Motor neuron (in vitro differentiated cells): ENCODE results near the gene DCC. TPM values are rescaled to one million over a fixed set of nuclear protein-coding genes. Genes with fewer than 3 reads are reported as not detected.
"Not testable (repeated sequence)": the region's sequence is repeated elsewhere in the genome, so short reads cannot be mapped to it uniquely, and the experiment has no call there.

Experiments used
- ATAC-seq, 8 experiments: fragments of 200-7000 bp; cut with Tn5 transposase; replicated peaks in 6 of 8; 2 replicates each; pipeline ENCODE4 v1.8.0; 2021; ENCODE audit warnings: mild to moderate bottlenecking in 8 of 8, moderate library complexity in 8 of 8
- H3K27ac ChIP-seq, 2 donors: fragments of 250-450 bp; sonication (Bioruptor Pico); 2 replicates each; pipeline ENCODE4 v1.9.0; 2021; ENCODE audit warnings: antibody characterized with exemption in 2 of 2, mild to moderate bottlenecking in 2 of 2, moderate library complexity in 1 of 2
- H3K4me1 ChIP-seq, 2 donors: fragments of 250-450 bp; sonication (Bioruptor Pico); replicated peaks in 1 of 2; 2 replicates each; pipeline ENCODE4 v1.6.1; 2021; ENCODE audit warnings: antibody characterized with exemption in 2 of 2, mild to moderate bottlenecking in 2 of 2, moderate library complexity in 1 of 2
- H3K4me3 ChIP-seq, 5 donors: fragments of 250-450 bp; sonication (Bioruptor Pico); 2 replicates each; pipeline ENCODE4 v1.9.0; 2021; ENCODE audit warnings: antibody characterized with exemption in 5 of 5, mild to moderate bottlenecking in 5 of 5, moderate library complexity in 4 of 5
- WGBS, 10 experiments: fragments of 450-650 bp; shearing (Covaris generic); methylation state at CpG; one replicate each; pipeline ENCODE4 v1.0.0; 2022; 5-methylcytosine and 5-hydroxymethylcytosine counted together
- in situ Hi-C, 9 experiments: fragments of 400-800 bp; cut with MboI; loops; one replicate each; pipeline ENCODE4 v1.15.0; 2021; ENCODE audit warnings: low sequenced_read_pairs in 9 of 9, low pct_unique_long_range_greater_than_20kb in 2 of 9; ENCODE audit not compliant: unreplicated experiment in 9 of 9
- total RNA-seq, 8 experiments: library from RNA; unstranded; fragments of 300-600 nt; gene quantifications; 2 replicates each; pipeline versions ENCODE4 v1.2.3 to v1.2.4, GENCODE V29; 2022

Gene DCC
- total RNA-seq, 8 experiments from 2014 or later: 0.04 to 66.0 (median 48.3) TPM; not detected in 2

GRCh38 chr18:53426666-53427184 is 1086.7 kb downstream of the DCC start:
- H3K27ac ChIP-seq: no peak overlapping the region
- 13 to 76% (median 59%) methylated on average over 1 to 6 of the region's 6 CpGs for WGBS, 10 experiments
- H3K4me1 ChIP-seq: peaks cover 0 to 18% of the 10 kb centered on the region in 2 donors
- peak in 1 of 8 experiments; percentile 34 for ATAC-seq
- H3K4me3 ChIP-seq: no peak overlapping the region
- in situ Hi-C loops: no loop called here

DNA sequence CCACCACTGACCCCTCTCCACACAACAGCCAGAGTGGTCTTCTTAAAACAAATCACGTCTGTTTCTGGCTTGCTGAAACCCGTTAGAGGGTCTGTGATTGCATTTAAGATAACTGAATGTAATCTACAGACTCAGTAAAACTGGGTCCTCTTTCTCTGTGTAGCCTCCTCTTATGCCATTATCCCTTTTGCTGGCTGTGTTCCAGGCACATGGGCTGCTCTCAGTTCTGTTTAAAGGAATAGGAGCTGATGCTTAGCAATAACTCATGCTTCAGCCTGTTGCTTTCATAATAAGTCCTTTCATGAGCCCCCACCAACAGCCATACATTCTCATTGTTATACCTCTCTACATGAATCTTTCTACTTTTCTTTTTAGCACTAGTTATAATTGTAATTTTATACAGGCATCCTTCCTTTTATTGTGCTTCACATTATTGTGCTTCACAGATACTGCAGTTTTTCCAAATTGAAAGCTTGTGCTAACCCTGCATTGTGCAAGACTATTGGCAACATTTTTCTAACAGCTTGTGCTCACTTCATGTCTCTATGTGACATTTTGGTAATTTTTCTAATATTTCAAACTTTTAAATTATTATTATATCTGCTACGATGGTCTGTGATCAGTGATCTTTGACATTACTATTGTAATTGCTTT is 1101.9 kb downstream of the DCC start:
- in situ Hi-C loops: no loop called here
- 0 to 100% (median 36%) methylated on average over 1 to 3 of the region's 3 CpGs; no CpG with 5 or more reads in 2 of the 10 experiments for WGBS, 10 experiments
- Histone ChIP-seq H3K4me1 (no peaks in the 10 kb centered on the region), H3K4me3 (no peak overlapping the region), H3K27ac (no peak overlapping the region)
- no peak for ATAC-seq

DNA sequence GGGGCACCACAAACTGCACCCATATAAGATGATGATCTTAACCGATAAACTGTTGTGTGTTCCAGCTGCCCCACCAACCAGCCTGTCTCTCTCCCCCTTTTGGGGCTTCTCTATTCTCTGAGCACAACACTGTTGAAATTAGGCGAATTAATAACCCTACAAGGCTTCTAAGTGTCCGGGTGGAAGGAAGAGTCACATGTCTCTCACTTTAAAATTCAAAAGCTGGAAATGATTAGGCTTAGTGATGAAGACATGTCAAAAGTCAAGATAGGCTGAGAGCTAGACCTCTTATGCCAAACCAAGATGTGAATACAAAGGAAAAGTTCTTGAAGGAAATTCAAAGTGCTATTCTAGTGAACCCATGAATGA is 1102.4 kb downstream of the DCC start:
- ATAC-seq: no peak
- Histone ChIP-seq H3K4me1 (no peaks in the 10 kb centered on the region), H3K4me3 (no peak overlapping the region), H3K27ac (no peak overlapping the region)
- WGBS, 10 experiments: 0 to 100% (median 62%) methylated on average over 1 to 3 of the region's 3 CpGs; no CpG with 5 or more reads in 2 of the 10 experiments
- in situ Hi-C loops: no loop called here

DNA sequence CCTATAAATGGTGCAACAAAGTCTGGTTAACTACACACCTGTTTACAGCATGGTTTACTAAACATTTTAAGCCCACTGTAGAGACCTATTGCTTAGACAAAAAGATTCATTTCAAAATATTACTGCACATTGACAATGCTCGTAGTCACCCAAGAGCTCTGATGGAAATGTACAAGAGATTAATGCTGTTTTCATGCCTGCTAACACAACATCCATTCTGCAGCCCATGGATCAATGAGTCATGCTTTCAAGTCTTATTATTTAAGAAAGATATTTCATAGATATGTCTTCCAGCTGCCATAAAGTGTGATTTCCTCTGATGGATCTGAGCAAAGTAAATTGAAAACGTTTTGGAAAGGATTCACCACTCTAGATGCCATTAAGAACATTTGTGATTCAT is 1103.3 kb downstream of the DCC start:
- no peak overlapping the region for H3K27ac ChIP-seq
- H3K4me1 ChIP-seq: no peaks in the 10 kb centered on the region
- peak in 5 of 8 experiments; percentile 49 to 78 (median 61) for ATAC-seq
- in situ Hi-C loops: no loop called here
- H3K4me3 ChIP-seq: no peak overlapping the region
- WGBS, 10 experiments: 0 to 80% (median 38%) methylated on average over 1 to 2 of the region's 2 CpGs; no CpG with 5 or more reads in 1 of the 10 experiments

DNA sequence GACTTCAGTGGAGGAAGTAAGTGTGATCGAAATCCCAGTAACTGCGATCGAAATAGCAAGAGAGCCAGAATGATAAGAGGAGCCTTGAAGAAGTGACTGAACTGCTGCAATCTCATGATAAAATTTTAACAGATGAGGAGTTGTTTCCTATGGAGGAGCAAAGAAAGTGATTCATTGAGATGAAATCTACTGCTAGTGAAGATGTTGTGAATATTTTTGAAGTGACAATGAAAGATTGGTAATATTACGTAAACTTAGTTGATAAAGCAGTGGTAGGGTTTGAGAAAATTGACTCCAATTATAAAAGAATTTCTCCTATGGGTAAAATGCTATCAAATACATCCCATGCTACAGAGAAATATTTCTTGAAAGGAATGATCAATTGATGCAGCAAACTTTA is 1103.8 kb downstream of the DCC start:
- H3K4me3 ChIP-seq: no peak overlapping the region
- 1 to 100% (median 90%) methylated on average over 3 to 4 of the region's 4 CpGs; no CpG with 5 or more reads in 1 of the 10 experiments for WGBS, 10 experiments
- ATAC-seq: no peak
- in situ Hi-C loops: no loop called here
- H3K27ac ChIP-seq: no peak overlapping the region
- no peaks in the 10 kb centered on the region for H3K4me1 ChIP-seq

- ATAC-seq: peak in 2 of 8 experiments; percentile 42 to 48
- Histone ChIP-seq H3K4me3 (no peak overlapping the region), H3K27ac (no peak overlapping the region), H3K4me1 (peaks cover 10 to 32% of the 10 kb centered on the region in 2 donors)
- 0 to 100% (median 68%) methylated on average over 1 to 2 of the region's 2 CpGs; no CpG with 5 or more reads in 6 of the 10 experiments for WGBS, 10 experiments
- in situ Hi-C loops: no loop called here
Observed at GRCh38 chr18:53451902-53452301, 1111.9 kb downstream of the DCC start.

- in situ Hi-C loops: no loop called here
- ATAC-seq: peak in 1 of 8 experiments; percentile 52
- Histone ChIP-seq H3K4me3 (no peak overlapping the region), H3K27ac (no peak overlapping the region), H3K4me1 (peaks cover 19 to 32% of the 10 kb centered on the region in 2 donors)
- WGBS, 10 experiments: 0 to 83% (median 12%) methylated on average over 1 of the region's 1 CpG; no CpG with 5 or more reads in 4 of the 10 experiments
Observed at GRCh38 chr18:53457068-53457467, 1117.1 kb downstream of the DCC start.

GRCh38 chr18:53458268-53458667 is 1118.3 kb downstream of the DCC start:
- Histone ChIP-seq H3K27ac (no peak overlapping the region), H3K4me1 (peaks cover 19 to 32% of the 10 kb centered on the region in 2 donors), H3K4me3 (no peak overlapping the region)
- in situ Hi-C loops: no loop called here
- no peak for ATAC-seq

DNA sequence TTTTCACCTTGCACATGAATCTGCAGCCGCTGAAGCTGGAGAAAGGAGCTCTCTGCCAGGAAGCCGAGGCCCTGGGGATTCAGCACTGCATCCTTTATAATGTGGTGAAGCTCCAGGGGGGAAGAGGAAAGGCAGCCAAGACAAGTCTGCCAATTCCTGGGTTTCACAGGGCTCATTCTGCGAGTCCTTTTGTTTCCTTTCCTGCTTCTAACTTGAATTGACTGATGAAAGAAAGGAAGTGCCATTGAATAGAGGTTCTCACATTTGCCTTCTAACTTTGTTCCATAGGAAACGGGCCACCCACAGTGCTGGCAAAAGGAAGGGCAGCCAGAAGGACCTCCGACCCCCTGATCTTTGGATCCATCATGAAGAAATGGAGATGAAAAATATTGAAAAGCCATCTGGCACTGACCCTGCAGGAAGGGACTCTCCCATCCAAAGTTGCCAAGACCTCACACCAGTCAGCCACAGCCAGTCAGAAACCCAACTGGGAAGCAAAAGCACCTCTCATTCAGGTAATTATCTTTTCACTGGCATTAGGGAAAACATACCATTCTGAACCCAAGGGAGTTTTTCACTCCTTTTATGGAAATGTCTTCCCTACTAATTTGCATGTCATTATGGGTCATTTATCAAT is 1119.1 kb downstream of the DCC start:
- in situ Hi-C loops: no loop called here
- Histone ChIP-seq H3K4me1 (peaks cover 19 to 32% of the 10 kb centered on the region in 2 donors), H3K4me3 (no peak overlapping the region), H3K27ac (peak overlapping the region in 1 of 2 donors; percentile 10)
- peak in 3 of 8 experiments; percentile 31 to 89 (median 36) for ATAC-seq
- WGBS, 10 experiments: 0 to 29% (median 10%) methylated on average over 1 to 5 of the region's 5 CpGs; no CpG with 5 or more reads in 1 of the 10 experiments

DNA sequence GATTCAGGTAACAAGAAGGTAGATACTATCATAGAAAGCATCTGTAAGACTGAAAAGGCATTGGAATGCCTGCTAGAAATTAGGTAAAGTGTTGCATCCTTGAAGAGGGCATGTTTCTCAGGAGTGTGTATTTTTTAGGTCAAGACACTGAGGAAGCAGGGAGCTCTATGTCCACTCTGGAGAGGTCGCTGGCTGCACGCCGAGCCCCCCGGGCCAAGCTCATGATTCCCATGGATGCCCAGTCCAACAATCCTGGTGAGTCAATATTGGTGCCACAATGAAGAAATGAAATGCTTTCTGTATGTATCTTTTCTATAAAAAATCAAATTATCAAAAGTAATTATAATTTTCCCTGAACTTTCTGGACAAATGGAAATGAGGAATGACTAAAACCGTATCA is 1127.8 kb downstream of the DCC start:
- no peaks in the 10 kb centered on the region for H3K4me1 ChIP-seq
- in situ Hi-C loops: no loop called here
- no peak overlapping the region for H3K4me3 ChIP-seq
- 7 to 100% (median 88%) methylated on average over 1 to 5 of the region's 5 CpGs for WGBS, 10 experiments
- ATAC-seq: no peak
- H3K27ac ChIP-seq: no peak overlapping the region

DNA sequence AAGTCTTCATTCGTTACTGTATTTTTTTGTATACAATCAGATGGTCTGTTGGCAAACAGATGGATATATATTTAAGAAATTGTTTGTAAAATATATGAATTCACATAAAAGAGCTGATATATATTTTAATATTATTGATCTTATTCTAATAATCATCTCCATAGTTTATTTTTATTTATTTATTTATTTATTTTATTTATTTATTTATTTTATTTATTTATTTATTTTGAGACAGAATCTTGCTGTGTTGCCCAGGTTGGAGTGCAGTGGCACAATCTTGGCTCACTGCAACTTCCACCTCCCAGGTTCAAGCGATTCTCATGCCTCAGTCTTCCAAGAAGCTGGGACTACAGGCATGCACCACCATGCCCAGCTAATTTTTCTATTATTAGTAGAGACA is 1128.2 kb downstream of the DCC start:
- in situ Hi-C loops, H3K4me3 ChIP-seq, H3K4me1 ChIP-seq, H3K27ac ChIP-seq, ATAC-seq: not testable (repeated sequence)
- WGBS, 10 experiments: 28 to 100% (median 98%) methylated on average over 1 to 2 of the region's 2 CpGs

DNA sequence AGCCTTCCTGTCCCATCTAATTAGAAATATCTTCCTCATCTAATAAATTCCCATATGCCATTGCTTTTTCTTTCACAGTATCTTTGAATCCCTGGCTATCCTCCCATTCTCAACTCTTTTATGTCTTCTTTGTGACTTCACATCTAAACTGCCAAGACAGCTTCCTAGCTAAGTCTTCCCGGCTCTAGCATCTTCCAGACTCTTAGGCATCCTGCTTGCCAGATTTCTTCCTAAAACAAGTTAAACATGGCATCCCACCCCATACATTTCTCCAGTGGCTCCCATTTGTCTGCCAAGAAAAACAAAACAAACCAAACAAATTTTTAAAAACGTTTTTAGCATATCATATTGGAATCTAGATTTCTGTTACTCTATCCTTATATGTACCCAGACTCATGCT is 1132.5 kb downstream of the DCC start:
- in situ Hi-C loops: no loop called here

GRCh38 chr18:53478155-53478554 is 1138.2 kb downstream of the DCC start:
- H3K4me1 ChIP-seq: no peaks in the 10 kb centered on the region
- peak in 1 of 8 experiments; percentile 15 for ATAC-seq
- no peak overlapping the region for H3K27ac ChIP-seq
- 5 to 100% (median 91%) methylated on average over 2 to 3 of the region's 3 CpGs for WGBS, 10 experiments
- in situ Hi-C loops: no loop called here
- H3K4me3 ChIP-seq: no peak overlapping the region

More for the DNA sequence above, 1132.5 kb downstream of the DCC start:
- WGBS, 10 experiments: 0 to 100% (median 21%) methylated on average over 1 to 2 of the region's 2 CpGs
- Histone ChIP-seq H3K4me3 (no peak overlapping the region), H3K27ac (no peak overlapping the region), H3K4me1 (no peaks in the 10 kb centered on the region)
- ATAC-seq: no peak
